ENCODE data around the gene CCDC188.

Gene CCDC188

GRCh38 chr22:20141186-20142077, 9.4 kb downstream of the CCDC188 start:
- DNase-seq (ENCODE audit: low read depth) = no peak
- no peak overlapping the region for H3K4me3 ChIP-seq (ENCODE audit: low read depth, low read length)
- TF ChIP-seq CTCF (IDR thresholded peaks at IDR 0.05; ENCODE audit: low read depth, low read length, missing control alignments) = no peak

- no peak for TF ChIP-seq CTCF (IDR thresholded peaks at IDR 0.05; ENCODE audit: low read depth, low read length, missing control alignments)
- no peak overlapping the region for H3K4me3 ChIP-seq (ENCODE audit: low read depth, low read length)
- DNase-seq (ENCODE audit: low read depth) = no peak
Measured at GRCh38 chr22:20140521-20140964, 10.3 kb downstream of the CCDC188 start.

GRCh38 chr22:20140107-20140445, 10.8 kb downstream of the CCDC188 start:
- no peak for TF ChIP-seq CTCF (IDR thresholded peaks at IDR 0.05; ENCODE audit: low read depth, low read length, missing control alignments)
- no peak for DNase-seq (ENCODE audit: low read depth)
- H3K4me3 ChIP-seq (ENCODE audit: low read depth, low read length) = no peak overlapping the region

- no peak overlapping the region for H3K4me3 ChIP-seq (ENCODE audit: low read depth, low read length)
- TF ChIP-seq CTCF (IDR thresholded peaks at IDR 0.05; ENCODE audit: low read depth, low read length, missing control alignments) = no peak
- DNase-seq (ENCODE audit: low read depth) = no peak
Measured at GRCh38 chr22:20139391-20140106, 11.3 kb downstream of the CCDC188 start.

GRCh38 chr22:20138868-20139267, 12.0 kb downstream of the CCDC188 start:
- no peak for DNase-seq (ENCODE audit: low read depth)
- TF ChIP-seq CTCF (IDR thresholded peaks at IDR 0.05; ENCODE audit: low read depth, low read length, missing control alignments) = no peak
- H3K4me3 ChIP-seq (ENCODE audit: low read depth, low read length) = no peak overlapping the region

- TF ChIP-seq CTCF (IDR thresholded peaks at IDR 0.05; ENCODE audit: low read depth, low read length, missing control alignments) = no peak
- DNase-seq (ENCODE audit: low read depth) = no peak
- H3K4me3 ChIP-seq (ENCODE audit: low read depth, low read length) = no peak overlapping the region
Measured at GRCh38 chr22:20138417-20138738, 12.5 kb downstream of the CCDC188 start.
